HG02943 (cell line): ENCODE results near the gene AFP.

Experiments used
- ATAC-seq: cut with Tn5 transposase; IDR thresholded peaks from one replicate; pipeline ENCODE4 v1.9.1; 2021; ENCODE audit warnings: mild to moderate bottlenecking, low read depth, moderate library complexity; ENCODE audit not compliant: unreplicated experiment

AFP gene

DNA sequence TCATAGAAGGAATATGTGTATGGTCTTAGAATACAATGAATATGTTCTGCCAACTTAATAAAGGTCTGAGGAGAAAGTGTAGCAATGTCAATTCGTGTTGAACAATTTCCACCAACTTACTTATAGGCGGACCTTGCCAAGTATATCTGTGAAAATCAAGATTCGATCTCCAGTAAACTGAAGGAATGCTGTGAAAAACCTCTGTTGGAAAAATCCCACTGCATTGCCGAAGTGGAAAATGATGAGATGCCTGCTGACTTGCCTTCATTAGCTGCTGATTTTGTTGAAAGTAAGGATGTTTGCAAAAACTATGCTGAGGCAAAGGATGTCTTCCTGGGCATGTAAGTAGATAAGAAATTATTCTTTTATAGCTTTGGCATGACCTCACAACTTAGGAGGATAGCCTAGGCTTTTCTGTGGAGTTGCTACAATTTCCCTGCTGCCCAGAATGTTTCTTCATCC lies 22.7 kb upstream of the AFP start:
- ATAC-seq, result no peak

DNA sequence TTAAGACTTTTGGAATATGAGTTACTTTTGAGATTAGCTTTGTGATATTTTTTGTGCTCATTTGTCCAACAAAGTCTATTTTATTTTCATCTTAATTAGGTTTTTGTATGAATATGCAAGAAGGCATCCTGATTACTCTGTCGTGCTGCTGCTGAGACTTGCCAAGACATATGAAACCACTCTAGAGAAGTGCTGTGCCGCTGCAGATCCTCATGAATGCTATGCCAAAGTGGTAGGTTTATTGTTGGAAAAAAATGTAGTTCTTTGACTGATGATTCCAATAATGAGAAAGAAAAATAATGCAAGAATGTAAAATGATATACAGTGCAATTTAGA lies 21.1 kb upstream of the AFP start:
- no peak for ATAC-seq

DNA sequence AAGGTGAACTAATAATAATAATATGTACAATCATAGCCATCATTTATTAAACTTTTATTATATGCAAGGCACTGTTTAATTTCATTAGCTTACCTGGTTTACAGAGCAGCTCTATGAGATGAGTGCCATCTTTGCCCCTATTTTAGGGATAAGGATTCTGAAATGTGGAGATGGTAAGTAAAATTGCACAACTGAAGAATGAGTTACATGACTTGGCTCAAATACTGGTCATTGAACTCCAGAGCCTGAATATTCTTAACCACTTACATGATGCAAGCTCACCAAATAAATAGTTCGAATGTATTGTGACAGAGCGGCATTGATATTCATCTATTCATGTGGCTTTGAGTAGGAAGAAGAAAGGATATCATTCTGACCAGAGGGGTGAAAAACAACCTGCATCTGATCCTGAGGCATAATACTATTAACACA lies 20.2 kb upstream of the AFP start:
- no peak for ATAC-seq

DNA sequence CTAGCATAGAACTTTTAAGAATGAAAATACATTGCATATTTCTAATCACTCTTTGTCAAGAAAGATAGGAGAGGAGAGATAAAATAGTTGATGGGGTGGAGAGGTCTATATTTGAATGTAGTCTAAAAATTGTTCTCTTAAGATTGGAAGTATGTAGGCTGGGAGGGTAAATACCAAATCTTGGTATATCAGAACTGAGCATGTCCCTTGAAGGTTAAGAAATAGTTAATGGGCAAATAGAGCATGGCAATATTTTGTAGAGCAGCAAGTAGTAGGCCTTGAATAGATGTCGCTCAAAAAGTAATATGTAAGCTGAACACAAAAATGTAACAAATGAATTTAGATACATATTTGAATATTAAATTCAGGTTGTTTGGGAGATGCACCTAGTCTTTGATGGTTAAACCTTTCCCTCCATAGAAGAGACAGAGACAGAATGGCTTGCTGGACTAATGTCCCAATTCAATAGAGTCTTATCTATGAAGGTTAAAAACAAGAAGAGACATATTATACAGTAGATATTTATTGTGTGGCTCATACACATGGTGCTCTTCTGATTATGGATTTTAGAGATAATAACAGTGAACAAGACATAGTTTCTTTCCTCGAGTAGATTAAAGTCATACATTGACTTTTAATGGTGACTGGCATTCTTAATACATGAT lies 19.5 kb upstream of the AFP start:
- no peak for ATAC-seq

DNA sequence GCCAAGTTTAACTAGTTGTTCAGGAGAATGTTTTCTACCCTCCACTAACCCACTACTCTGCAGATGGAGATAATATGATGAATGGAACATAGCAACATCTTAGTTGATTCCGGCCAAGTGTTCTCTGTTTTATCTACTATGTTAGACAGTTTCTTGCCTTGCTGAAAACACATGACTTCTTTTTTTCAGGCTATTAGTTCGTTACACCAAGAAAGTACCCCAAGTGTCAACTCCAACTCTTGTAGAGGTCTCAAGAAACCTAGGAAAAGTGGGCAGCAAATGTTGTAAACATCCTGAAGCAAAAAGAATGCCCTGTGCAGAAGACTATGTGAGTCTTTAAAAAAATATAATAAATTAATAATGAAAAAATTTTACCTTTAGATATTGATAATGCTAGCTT lies 18.7 kb upstream of the AFP start:
- no peak for ATAC-seq

DNA sequence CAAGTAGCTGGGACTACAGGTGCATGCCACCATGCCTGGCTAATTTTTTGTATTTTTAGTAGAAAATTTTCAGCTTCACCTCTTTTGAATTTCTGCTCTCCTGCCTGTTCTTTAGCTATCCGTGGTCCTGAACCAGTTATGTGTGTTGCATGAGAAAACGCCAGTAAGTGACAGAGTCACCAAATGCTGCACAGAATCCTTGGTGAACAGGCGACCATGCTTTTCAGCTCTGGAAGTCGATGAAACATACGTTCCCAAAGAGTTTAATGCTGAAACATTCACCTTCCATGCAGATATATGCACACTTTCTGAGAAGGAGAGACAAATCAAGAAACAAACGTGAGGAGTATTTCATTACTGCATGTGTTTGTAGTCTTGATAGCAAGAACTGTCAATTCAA lies 18.0 kb upstream of the AFP start:
- no peak for ATAC-seq

DNA sequence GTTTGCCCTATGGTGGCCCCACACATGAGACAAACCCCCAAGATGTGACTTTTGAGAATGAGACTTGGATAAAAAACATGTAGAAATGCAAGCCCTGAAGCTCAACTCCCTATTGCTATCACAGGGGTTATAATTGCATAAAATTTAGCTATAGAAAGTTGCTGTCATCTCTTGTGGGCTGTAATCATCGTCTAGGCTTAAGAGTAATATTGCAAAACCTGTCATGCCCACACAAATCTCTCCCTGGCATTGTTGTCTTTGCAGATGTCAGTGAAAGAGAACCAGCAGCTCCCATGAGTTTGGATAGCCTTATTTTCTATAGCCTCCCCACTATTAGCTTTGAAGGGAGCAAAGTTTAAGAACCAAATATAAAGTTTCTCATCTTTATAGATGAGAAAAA lies 17.3 kb upstream of the AFP start:
- no peak for ATAC-seq

DNA sequence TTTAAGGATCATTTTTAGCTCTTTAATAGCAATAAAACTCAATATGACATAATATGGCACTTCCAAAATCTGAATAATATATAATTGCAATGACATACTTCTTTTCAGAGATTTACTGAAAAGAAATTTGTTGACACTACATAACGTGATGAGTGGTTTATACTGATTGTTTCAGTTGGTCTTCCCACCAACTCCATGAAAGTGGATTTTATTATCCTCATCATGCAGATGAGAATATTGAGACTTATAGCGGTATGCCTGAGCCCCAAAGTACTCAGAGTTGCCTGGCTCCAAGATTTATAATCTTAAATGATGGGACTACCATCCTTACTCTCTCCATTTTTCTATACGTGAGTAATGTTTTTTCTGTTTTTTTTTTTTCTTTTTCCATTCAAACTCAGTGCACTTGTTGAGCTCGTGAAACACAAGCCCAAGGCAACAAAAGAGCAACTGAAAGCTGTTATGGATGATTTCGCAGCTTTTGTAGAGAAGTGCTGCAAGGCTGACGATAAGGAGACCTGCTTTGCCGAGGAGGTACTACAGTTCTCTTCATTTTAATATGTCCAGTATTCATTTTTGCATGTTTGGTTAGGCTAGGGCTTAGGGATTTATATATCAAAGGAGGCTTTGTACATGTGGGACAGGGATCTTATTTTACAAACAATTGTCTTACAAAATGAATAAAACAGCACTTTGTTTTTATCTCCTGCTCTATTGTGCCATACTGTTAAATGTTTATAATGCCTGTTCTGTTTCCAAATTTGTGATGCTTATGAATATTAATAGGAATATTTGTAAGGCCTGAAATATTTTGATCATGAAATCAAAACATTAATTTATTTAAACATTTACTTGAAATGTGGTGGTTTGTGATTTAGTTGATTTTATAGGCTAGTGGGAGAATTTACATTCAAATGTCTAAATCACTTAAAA lies 16.6 kb upstream of the AFP start:
- ATAC-seq, result no peak

DNA sequence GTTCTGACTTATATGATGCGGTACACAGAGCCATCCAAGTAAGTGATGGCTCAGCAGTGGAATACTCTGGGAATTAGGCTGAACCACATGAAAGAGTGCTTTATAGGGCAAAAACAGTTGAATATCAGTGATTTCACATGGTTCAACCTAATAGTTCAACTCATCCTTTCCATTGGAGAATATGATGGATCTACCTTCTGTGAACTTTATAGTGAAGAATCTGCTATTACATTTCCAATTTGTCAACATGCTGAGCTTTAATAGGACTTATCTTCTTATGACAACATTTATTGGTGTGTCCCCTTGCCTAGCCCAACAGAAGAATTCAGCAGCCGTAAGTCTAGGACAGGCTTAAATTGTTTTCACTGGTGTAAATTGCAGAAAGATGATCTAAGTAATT lies 15.4 kb upstream of the AFP start:
- no peak for ATAC-seq

DNA sequence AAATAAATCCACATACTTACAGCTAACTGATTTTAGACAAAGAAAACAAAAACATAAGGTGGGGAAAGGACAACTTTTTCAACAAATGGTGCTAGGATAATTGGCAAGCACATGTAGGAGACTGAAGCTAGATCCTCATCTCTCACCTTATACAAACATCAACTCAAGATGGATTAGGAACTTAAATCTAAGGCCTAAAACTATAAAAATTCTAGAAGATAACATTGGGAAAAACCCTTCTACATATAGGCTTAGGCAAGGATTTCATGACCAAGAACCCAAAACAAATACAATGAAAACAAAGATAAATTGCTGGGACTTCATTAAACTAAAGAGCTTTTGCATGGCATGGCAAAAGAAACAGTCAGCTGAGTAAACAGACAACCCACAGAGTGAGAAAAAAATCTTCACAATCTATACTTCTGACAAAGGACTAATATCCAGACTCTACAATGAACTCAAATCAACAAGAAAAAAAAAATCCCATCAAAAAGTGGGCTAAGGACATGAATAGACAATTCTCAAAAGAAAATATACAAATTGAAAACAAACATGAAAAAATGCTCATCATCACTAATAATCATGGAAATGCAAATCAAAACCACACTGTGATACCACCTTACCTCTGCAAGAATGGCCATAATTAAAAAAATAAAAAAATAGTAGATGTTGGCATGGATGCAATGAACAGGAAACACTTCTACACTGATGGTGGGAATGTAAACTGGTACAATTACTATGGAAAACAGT lies 14.1 kb upstream of the AFP start:
- no peak for ATAC-seq

DNA sequence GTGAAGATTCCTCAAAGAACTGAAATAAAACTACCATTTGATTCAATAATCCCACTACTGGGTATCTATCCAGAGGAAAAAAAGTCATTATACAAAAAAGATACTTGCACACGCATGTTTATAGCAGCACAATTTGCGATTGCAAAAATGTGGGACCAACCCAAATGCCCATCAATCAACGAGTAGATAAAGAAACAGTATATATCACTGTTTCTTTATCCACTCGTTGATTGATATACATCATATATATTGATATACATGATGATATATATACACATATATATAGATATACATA lies 13.6 kb upstream of the AFP start:
- ATAC-seq, result no peak

DNA sequence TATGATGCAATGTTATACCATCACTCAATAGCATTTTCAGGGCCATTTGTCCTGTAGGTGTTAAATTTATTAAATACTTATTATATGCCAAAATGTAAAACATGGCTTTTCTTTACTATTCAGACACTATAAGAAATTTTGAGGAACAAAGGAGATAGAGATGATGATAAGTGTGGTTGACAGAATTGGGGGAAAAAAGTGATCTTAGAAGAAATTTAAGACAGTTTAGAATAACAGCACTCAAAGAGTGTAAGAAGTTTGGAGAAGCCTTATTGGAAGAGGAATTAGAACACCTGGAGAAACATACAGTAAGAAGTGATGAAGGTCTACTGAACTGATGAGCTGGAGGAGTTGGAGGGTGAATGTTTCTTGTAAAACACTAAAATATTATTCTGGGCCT lies 12.8 kb upstream of the AFP start:
- no peak for ATAC-seq

DNA sequence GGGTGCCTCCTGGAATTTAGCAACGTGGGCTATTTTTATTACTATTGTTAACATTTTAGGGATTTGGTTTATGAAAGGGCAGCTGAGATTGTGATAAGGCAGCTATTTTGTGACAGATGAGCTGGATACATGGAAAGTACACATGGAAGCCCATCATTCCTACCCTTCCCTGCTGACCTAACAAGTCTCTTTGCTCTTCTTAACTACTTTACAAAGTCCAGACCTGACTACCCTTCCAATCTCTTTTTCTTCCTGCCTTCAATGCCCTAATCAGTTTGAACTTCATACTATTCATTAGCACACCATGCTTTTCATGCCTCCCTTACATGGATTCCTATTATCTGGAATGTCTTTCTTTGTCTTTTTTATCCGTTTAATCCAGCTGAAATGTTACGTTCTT lies 9.4 kb upstream of the AFP start:
- ATAC-seq, result no peak

DNA sequence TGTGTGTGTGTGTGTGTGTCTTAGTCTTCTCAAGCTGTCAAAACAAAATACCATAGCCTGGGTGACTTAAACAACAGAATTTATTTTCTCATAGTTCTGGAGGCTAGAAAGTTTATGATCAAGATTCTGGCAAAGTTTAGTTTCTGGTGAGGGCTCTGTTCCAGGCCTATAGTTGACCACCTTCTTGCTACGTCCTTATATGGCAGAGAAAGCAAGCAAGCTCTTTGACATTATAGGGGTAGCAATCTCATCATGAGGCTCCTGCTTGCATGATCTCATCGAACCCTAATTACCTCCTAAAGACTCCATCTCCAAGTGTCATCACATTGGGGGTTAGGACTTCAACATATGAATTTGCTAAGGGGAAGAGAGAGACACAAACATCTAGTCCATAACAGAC lies 6.9 kb upstream of the AFP start:
- ATAC-seq, result no peak

DNA sequence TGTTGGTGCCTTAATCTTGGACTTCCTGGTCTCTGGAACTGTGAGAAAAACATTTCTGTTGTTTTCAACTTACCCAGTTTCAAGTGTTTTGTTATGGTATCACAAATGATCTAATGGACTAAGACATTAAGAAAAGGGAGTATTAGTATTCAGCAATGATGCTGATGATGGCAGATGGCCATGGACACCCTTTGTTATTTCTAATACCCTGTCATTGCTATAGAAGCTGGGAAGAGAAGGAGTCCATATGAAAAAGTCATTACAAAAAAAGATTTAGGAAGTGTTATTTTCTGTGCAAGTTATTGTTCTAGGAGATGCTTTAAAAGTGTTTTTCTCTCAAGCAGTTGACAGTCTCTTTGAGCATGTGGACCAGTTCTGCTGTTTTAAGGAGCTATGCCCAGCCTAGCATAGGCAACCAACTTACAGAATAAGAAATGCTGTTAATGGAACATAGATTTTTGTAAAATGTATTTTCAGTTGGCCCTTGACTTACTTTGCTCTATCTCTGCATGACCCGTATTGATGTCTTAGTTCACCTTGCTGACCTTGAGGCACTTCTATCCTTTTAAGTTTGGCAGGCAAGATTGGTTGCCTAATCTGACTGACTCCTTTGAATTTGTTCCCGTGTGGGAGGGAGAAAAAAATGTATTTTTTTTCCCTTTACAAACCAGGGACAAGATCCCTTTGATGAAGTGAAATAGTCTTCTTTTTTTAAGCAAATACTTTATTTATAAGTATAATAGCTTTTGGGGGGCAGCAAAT lies 6.0 kb upstream of the AFP start:
- no peak for ATAC-seq

DNA sequence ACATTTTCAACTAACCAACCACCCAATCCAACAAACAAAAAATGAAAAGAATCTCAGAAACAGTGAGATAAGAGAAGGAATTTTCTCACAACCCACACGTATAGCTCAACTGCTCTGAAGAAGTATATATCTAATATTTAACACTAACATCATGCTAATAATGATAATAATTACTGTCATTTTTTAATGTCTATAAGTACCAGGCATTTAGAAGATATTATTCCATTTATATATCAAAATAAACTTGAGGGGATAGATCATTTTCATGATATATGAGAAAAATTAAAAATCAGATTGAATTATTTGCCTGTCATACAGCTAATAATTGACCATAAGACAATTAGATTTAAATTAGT lies 4.2 kb upstream of the AFP start:
- no peak for ATAC-seq

DNA sequence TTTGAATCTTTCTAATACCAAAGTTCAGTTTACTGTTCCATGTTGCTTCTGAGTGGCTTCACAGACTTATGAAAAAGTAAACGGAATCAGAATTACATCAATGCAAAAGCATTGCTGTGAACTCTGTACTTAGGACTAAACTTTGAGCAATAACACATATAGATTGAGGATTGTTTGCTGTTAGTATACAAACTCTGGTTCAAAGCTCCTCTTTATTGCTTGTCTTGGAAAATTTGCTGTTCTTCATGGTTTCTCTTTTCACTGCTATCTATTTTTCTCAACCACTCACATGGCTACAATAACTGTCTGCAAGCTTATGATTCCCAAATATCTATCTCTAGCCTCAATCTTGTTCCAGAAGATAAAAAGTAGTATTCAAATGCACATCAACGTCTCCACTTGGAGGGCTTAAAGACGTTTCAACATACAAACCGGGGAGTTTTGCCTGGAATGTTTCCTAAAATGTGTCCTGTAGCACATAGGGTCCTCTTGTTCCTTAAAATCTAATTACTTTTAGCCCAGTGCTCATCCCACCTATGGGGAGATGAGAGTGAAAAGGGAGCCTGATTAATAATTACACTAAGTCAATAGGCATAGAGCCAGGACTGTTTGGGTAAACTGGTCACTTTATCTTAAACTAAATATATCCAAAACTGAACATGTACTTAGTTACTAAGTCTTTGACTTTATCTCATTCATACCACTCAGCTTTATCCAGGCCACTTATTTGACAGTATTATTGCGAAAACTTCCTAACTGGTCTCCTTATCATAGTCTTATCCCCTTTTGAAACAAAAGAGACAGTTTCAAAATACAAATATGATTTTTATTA lies 3.6 kb upstream of the AFP start:
- ATAC-seq, result no peak

DNA sequence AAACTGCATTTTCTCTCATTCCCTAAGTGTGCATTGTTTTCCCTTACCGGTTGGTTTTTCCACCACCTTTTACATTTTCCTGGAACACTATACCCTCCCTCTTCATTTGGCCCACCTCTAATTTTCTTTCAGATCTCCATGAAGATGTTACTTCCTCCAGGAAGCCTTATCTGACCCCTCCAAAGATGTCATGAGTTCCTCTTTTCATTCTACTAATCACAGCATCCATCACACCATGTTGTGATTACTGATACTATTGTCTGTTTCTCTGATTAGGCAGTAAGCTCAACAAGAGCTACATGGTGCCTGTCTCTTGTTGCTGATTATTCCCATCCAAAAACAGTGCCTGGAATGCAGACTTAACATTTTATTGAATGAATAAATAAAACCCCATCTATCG lies 2.9 kb upstream of the AFP start:
- no peak for ATAC-seq

DNA sequence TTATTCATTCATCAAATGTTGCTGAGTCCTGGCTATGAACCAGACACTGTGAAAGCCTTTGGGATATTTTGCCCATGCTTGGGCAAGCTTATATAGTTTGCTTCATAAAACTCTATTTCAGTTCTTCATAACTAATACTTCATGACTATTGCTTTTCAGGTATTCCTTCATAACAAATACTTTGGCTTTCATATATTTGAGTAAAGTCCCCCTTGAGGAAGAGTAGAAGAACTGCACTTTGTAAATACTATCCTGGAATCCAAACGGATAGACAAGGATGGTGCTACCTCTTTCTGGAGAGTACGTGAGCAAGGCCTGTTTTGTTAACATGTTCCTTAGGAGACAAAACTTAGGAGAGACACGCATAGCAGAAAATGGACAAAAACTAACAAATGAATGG lies 1.7 kb upstream of the AFP start:
- ATAC-seq, result no peak
